Mesangial cell (primary cell): Measurements from ENCODE around the gene DDTL. TPM values are rescaled to one million over a fixed set of nuclear protein-coding genes. Genes with fewer than 3 reads are reported as not detected.

Source experiments
- total RNA-seq: library from RNA; depleted of rRNA; stranded (reverse); fragments of >200 nt; gene quantifications from 2 replicates; pipeline ENCODE4 v1.2.3, GENCODE V29; 2015

Gene DDTL
- 0.65 and 2.9 TPM in 2 replicates for total RNA-seq

GRCh38 chr22:23966568-23966967 is at the start of gene DDTL:
Gene DDTL (plus strand): TSS chr22:23966888. CDS start chr22:23966915, 27 bp downstream.

GRCh38 chr22:23961084-23961771 is 5.5 kb upstream of the DDTL start, which contains the start of gene GSTT2B:
Gene GSTT2B (minus strand): TSS chr22:23961195. CDS start chr22:23961131, 64 bp downstream.

GRCh38 chr22:23974345-23974744 is 7.7 kb downstream of the DDTL start, which contains the start of gene DDT:
Gene DDT (minus strand): TSS chr22:23974441. CDS start chr22:23974414, 27 bp downstream.

GRCh38 chr22:23979557-23980240 is 13.0 kb downstream of the DDTL start, which contains the start of gene GSTT2:
Gene GSTT2 (plus strand): TSS chr22:23980134.

GRCh38 chr22:24005201-24005600 is 38.5 kb downstream of the DDTL start, which contains the start of gene GSTT4:
Gene GSTT4 (minus strand): TSS chr22:24005453. CDS start chr22:24005356, 97 bp downstream.

Other genes with a start within 250 kb of the DDTL start
- 2.8 and 4.1 TPM in 2 replicates for gene ZNF70, start 215.8 kb upstream of the DDTL start, total RNA-seq
- gene VPREB3, start 212.5 kb upstream of the DDTL start, total RNA-seq: 0.25 TPM in 1 of 2 replicates, not detected in the other
- 0.65 and 2.7 TPM in 2 replicates for gene C22orf15, start 203.9 kb upstream of the DDTL start, total RNA-seq
- gene CHCHD10, start 198.9 kb upstream of the DDTL start, total RNA-seq: 10.9 and 40.6 TPM in 2 replicates
- 12.5 and 117 TPM in 2 replicates for gene MMP11, start 194.0 kb upstream of the DDTL start, total RNA-seq
- gene SMARCB1, start 179.9 kb upstream of the DDTL start, total RNA-seq: 110 and 127 TPM in 2 replicates
- 0.63 and 3.9 TPM in 2 replicates for gene DERL3, start 127.9 kb upstream of the DDTL start, total RNA-seq
- gene SLC2A11, start 109.0 kb upstream of the DDTL start, total RNA-seq: 10.3 and 14.2 TPM in 2 replicates
- gene MIF, start 72.5 kb upstream of the DDTL start, total RNA-seq: 972 and 986 TPM in 2 replicates
- gene GSTT2B, start 5.7 kb upstream of the DDTL start, total RNA-seq: 0.98 and 28.6 TPM in 2 replicates
- 171 and 191 TPM in 2 replicates for gene DDT, start 7.6 kb downstream of the DDTL start, total RNA-seq
- 0.98 and 2.5 TPM in 2 replicates for gene GSTT2, start 13.2 kb downstream of the DDTL start, total RNA-seq
- not detected in 2 replicates for gene GSTT4, start 38.6 kb downstream of the DDTL start, total RNA-seq
- gene CABIN1, start 44.4 kb downstream of the DDTL start, total RNA-seq: 31.0 and 48.2 TPM in 2 replicates
- gene SUSD2, start 214.6 kb downstream of the DDTL start, total RNA-seq: 0.16 and 1.8 TPM in 2 replicates